22Rv1 (cell line): ENCODE data around the gene TJP2.

Experiments
- H3K27ac ChIP-seq: fragments of 450-650 bp; 2 replicates; pipeline ENCODE4 v1.5.1; 2017
- CTCF ChIP-seq: fragments of 450-650 bp; IDR thresholded peaks from 2 replicates; pipeline ENCODE4 v1.5.1; 2017; ENCODE audit warnings: mild to moderate bottlenecking
- ZFX ChIP-seq: fragments of 450-650 bp; IDR thresholded peaks from 2 replicates; pipeline ENCODE4 v1.6.1; 2017; ENCODE audit warnings: antibody characterized with exemption, borderline replicate concordance

The TJP2 gene

GRCh38 chr9:69258551-69258950 is 84.5 kb downstream of the TJP2 start:
- no peak overlapping the region for H3K27ac ChIP-seq
- TF ChIP-seq CTCF (no peak), ZFX (no peak)

DNA sequence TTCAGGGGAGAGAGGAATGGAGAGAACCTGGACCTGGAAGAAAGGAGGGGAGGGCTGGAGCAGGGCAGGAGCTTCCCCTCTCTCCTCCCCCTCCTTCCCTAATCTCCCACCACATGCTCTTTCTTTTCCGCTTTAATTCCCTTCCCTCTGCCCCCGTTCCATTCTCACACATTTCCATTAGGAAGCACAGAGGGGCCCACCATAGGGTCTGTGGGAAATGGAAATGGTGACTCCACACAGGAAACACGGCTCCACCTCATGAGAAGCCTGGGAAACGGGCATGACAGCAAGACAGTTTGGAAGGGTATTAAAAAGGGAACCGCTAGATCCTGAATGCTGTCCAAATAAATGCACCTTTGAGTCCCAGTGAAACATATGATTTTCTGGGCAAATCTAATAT is 86.1 kb downstream of the TJP2 start:
- TF ChIP-seq ZFX (no peak), CTCF (no peak)
- no peak overlapping the region for H3K27ac ChIP-seq

DNA sequence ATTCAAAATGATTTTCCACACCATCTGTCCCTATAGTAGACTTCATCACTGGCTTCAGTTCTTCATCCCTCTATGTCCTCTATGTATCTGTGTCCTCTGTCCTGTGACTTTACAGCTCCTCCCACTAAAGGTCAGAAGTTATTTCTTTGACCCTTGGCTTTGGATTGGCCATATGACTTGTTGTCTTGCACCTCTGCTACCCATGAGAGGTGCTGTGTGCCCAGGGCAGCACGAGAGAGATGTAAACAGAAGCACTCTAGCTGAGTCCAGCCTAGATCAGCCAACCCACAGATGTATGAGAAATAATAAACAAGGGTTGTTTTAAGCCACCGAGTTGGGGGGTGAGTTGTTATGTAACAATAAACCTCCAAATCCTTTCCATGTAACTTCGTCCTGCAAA is 87.6 kb downstream of the TJP2 start:
- H3K27ac ChIP-seq = no peak overlapping the region
- TF ChIP-seq ZFX (no peak), CTCF (no peak)

GRCh38 chr9:69264526-69264925 is 90.4 kb downstream of the TJP2 start:
- no peak for TF ChIP-seq CTCF
- no peak for TF ChIP-seq ZFX
- no peak overlapping the region for H3K27ac ChIP-seq

DNA sequence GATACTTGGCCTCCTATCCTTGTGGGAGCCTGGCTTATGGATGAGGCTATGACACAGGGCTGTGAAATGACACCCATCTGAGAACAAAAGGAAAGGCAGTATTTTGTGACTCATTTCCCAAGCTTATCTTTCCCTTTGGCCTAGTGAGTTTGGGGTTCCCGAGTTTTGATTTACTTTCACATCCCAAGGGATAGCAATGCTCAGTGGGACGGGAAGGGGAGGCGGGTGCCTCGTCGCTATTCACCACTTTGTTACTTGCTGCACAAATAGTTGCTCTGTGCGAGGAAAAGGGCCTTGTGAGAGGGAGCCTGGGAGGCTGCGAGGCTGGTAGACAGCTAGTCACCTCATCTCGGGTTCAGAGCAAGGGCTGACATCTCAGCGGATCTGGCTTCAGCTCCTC is 91.8 kb downstream of the TJP2 start:
- H3K27ac ChIP-seq = no peak overlapping the region
- TF ChIP-seq ZFX = no peak
- TF ChIP-seq CTCF = no peak

DNA sequence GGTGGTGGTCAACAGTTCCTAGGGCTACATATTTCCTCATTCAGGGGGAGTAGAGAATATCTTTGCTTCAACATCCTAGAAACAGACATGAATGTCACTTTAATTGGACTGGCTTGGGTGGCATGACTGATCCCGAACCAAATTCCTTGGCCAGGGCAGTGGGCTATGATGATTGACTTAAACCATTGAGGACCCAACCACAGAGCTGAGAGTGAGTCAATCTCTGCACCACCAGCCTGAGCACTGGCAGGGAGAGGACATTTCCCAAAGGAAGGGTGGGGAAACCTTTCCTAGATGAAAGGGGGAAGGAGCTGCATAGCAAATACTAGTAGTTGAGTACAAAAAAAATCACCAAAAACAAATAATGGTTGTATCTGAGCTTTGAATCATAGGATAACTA is 98.1 kb downstream of the TJP2 start:
- H3K27ac ChIP-seq = no peak overlapping the region
- TF ChIP-seq CTCF (no peak), ZFX (no peak)

GRCh38 chr9:69273161-69273560 is 99.1 kb downstream of the TJP2 start:
- TF ChIP-seq CTCF (no peak), ZFX (no peak)
- H3K27ac ChIP-seq = no peak overlapping the region

GRCh38 chr9:69276775-69277174 is 102.7 kb downstream of the TJP2 start:
- TF ChIP-seq ZFX (no peak), CTCF (no peak)
- no peak overlapping the region for H3K27ac ChIP-seq
